Brain microvascular endothelial cell (primary cell): ENCODE measurements around the gene LMX1B.

Experiments
- DNase-seq: peaks from one replicate; pipeline ENCODE4 v3.0.0-alpha.2; 2020
- H3K27ac ChIP-seq: fragments of 250-450 bp; sonication (Bioruptor Pico); 2 replicates; pipeline ENCODE4 v1.5.1; 2020; ENCODE audit warnings: mild to moderate bottlenecking, moderate library complexity
- H3K27me3 ChIP-seq: fragments of 250-450 bp; sonication (Bioruptor Pico); replicated peaks from 2 replicates; pipeline ENCODE4 v1.5.1; 2020; ENCODE audit warnings: mild to moderate bottlenecking
- H3K36me3 ChIP-seq: fragments of 250-450 bp; sonication (Bioruptor Pico); replicated peaks from 2 replicates; pipeline ENCODE4 v1.5.1; 2020; ENCODE audit warnings: mild to moderate bottlenecking
- H3K4me3 ChIP-seq: 2 replicates; pipeline ENCODE4 v1.5.1; 2011; ENCODE audit warnings: low read depth, mild to moderate bottlenecking, control low read depth, low read length, moderate library complexity
- in situ Hi-C: cut with HindIII; loops from 2 replicates; pipeline ENCODE4 v1.10.0; 2017; ENCODE audit warnings: low sequenced_read_pairs, low pct_ligation_motif_present
- TF ChIP-seq, protein P1 (sequence below): IDR thresholded peaks from 2 replicates; pipeline ENCODE4 v1.5.1; 2011; ENCODE audit warnings: low read depth, mild to moderate bottlenecking, moderate library complexity, low read length, control low read depth, inconsistent platforms; ENCODE audit errors: missing control alignments

Gene LMX1B

DNA sequence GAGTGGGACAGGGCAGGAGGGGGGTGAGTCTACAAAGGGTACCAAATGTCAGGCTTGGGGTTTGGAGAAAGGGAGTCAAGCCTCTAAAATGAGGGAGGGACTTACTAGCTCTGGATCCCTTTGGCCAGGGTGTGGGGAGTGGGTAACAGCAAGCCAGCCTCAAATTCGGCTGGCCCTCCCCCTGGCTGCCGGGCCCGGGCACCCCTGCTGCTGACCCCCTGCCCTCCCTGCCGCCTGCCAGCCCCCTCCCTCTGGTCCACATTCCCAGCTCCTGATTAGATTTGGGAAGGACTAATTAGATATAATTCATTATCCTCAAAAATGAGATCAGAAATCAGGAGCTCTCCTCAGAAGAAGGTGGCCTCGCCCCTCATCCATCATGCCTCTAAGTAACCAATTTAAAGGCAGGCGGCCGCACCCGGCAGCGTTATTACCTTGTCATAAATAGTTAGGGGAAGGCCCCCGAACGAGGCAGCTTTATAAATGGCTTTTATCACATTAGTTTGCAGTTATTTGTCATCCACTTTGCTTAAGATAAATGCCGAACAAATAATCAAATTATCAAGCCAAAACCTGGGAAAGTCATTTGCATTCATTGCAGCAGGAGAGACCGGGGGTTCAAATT is 44.6 kb downstream of the LMX1B start:
- Histone ChIP-seq H3K36me3 (no peaks in the 10 kb centered on the region), H3K27me3 (peaks cover 11% of the 10 kb centered on the region), H3K4me3 (no peak overlapping the region), H3K27ac (no peak overlapping the region)
- in situ Hi-C loops, result no loop called here
- TF ChIP-seq, protein P1, sequence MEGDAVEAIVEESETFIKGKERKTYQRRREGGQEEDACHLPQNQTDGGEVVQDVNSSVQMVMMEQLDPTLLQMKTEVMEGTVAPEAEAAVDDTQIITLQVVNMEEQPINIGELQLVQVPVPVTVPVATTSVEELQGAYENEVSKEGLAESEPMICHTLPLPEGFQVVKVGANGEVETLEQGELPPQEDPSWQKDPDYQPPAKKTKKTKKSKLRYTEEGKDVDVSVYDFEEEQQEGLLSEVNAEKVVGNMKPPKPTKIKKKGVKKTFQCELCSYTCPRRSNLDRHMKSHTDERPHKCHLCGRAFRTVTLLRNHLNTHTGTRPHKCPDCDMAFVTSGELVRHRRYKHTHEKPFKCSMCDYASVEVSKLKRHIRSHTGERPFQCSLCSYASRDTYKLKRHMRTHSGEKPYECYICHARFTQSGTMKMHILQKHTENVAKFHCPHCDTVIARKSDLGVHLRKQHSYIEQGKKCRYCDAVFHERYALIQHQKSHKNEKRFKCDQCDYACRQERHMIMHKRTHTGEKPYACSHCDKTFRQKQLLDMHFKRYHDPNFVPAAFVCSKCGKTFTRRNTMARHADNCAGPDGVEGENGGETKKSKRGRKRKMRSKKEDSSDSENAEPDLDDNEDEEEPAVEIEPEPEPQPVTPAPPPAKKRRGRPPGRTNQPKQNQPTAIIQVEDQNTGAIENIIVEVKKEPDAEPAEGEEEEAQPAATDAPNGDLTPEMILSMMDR, result no peak
- no peak for DNase-seq

DNA sequence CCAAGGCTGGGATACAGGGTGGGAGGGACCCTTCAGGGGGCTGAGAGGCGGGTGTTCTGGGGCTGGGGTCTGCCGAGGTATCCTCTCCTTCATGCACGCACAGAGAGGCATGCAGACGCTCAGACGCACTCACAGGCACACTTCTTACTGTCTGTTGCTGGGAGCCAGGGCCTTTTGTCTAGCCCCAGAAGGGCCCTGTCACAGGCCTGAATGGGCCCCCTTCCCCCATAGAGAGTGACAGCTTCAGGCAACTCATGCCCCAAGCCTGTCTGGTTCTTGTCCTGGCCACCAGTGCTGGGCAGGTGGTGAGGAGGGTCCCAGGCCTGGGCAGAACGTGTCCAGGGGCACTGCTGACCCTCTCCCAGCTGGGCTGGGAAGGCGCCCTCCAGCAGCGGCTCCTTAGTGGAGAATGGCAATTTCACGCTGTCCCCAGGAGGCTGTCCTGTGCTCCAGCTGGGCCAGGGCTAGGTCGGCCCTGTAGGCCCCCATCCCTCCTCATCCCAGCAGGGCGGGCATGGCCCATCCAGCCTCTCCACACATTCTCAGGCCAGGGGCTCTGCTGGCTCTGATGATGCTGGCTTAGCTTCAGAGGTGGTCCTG is 45.3 kb downstream of the LMX1B start:
- no peak overlapping the region for H3K27ac ChIP-seq
- no peak overlapping the region for H3K4me3 ChIP-seq
- peaks cover 9% of the 10 kb centered on the region for H3K27me3 ChIP-seq
- H3K36me3 ChIP-seq, result no peaks in the 10 kb centered on the region
- no peak for DNase-seq
- TF ChIP-seq, protein P1, result no peak
- in situ Hi-C loops, result no loop called here

DNA sequence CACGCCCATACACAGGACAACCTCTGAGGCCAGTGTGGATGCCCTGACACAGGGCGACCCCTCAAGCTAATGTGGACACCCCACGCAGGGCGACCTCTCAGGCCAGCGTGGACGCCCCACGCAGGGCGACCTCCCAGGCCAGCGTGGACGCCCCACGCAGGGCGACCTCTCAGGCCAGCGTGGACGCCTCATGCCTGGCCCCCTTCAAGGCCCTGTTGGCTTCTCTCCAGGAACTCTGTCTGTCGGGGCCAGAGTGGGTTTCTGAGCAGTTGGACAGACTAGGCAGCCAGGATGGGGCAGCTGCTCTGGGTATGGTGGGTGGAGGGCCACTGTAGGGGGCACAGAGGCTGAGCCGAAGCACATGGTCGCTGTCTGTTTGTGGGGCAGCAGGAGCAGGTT is 47.4 kb downstream of the LMX1B start:
- no peak overlapping the region for H3K4me3 ChIP-seq
- DNase-seq, result no peak
- H3K36me3 ChIP-seq, result no peaks in the 10 kb centered on the region
- H3K27me3 ChIP-seq, result peaks cover 22% of the 10 kb centered on the region
- H3K27ac ChIP-seq, result no peak overlapping the region
- TF ChIP-seq, protein P1, result no peak
- in situ Hi-C loops, result no loop called here

DNA sequence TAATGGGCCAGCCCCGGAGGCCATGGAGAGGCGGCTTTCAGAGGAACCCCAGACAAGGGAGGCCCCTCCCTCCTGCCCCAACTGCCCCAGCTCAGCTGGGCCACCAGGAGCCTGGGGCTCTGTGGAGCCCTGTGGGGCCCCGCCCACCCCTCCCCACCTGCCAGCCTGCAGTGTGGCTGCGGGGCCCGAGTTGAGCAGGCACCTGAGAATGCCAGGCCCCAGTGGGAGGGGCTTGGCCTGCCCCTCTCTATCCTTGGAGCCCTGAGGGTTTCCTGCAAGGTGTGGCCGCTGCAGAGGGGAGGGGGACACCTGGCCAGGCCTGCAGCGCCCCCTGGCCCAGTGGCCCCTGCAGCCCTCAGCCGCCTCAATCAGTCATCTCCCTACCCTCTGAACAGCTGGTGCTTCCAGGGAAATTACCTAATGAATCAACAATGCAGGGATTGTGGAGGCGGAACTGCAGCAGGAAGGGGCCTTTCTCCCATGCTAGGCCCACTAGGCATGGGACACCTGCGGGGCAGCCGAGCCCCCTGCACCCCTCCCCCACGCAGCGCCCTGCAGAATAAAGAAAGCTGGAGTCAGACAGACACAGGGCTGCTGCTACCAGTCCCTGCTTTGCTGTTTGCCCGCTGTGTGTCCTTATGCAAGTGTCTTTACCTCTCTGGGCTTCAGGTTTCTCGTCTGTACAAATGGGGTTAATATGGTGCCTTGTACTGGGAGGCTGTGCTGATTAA is 48.0 kb downstream of the LMX1B start:
- TF ChIP-seq, protein P1, result peak; percentile 17
- Histone ChIP-seq H3K27me3 (peaks cover 17% of the 10 kb centered on the region), H3K4me3 (no peak overlapping the region), H3K27ac (no peak overlapping the region), H3K36me3 (no peaks in the 10 kb centered on the region)
- in situ Hi-C loops, result no loop called here
- DNase-seq, result no peak

DNA sequence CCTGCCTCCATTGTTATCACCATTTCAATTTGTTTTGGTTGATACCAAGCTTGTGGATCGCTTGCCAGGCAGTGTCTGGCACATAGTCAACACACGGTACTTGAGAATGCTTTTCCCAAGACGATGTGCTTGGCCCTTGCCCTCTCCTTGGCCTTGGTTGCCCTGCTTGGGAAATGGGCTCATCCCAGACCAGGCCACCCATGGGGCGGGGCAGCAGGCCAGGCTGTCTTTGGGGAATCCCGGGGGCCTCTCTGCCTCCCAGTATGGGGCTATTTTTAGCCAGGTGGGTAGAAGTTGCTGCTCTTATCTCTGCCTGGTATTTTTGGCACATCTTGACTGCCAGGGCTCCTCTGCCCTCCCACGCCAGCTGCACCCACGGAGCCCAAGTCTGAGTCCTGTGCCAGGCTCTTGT is 49.9 kb downstream of the LMX1B start:
- H3K36me3 ChIP-seq, result no peaks in the 10 kb centered on the region
- TF ChIP-seq, protein P1, result no peak
- no peak for DNase-seq
- no peak overlapping the region for H3K27ac ChIP-seq
- in situ Hi-C loops, result no loop called here
- no peak overlapping the region for H3K4me3 ChIP-seq
- H3K27me3 ChIP-seq, result peaks cover 17% of the 10 kb centered on the region
